Vagina (tissue), 2 donors: Measurements from ENCODE around the gene PIK3R1. TPM values are rescaled to one million over a fixed set of nuclear protein-coding genes. Genes with fewer than 3 reads are reported as not detected.

Experiments
- DNase-seq, 2 donors: peaks; one replicate each; pipeline ENCODE4 v3.0.0-alpha.2; 2017; ENCODE audit errors: extremely low spot score in 2 of 2
- H3K27ac ChIP-seq: fragments of 200-600 bp; sonication (generic); one replicate; pipeline ENCODE4 v1.5.1; 2019
- H3K27me3 ChIP-seq: fragments of 200-600 bp; sonication (generic); one replicate; pipeline ENCODE4 v1.5.1; 2019
- H3K36me3 ChIP-seq, 2 donors: fragments of 200-600 bp; sonication (generic); one replicate each; pipeline ENCODE4 v1.5.1; 2017 to 2019
- H3K4me1 ChIP-seq: fragments of 200-600 bp; sonication (generic); one replicate; pipeline ENCODE4 v1.5.1; 2019
- H3K4me3 ChIP-seq, 2 donors: fragments of 200-600 bp; sonication (generic); 1 replicate in 1 of 2; 2 replicates in 1 of 2; pipeline ENCODE4 v1.5.1; 2016 to 2019
- H3K9me3 ChIP-seq: fragments of 200-600 bp; sonication (generic); one replicate; pipeline ENCODE4 v1.5.1; 2019
- CTCF ChIP-seq, 3 experiments: fragments of 450-650 bp in 2 of 3; fragments of 200-600 bp in 1 of 3; sonication (generic) in 1 of 3; IDR thresholded peaks; one replicate each; pipeline ENCODE4 v1.5.1; 2017 to 2019; ENCODE audit warnings: antibody characterized with exemption in 3 of 3, mild to moderate bottlenecking in 2 of 3, moderate library complexity in 2 of 3
- POLR2A ChIP-seq, 2 donors: fragments of 450-650 bp; IDR thresholded peaks; one replicate each; pipeline ENCODE4 v1.6.1; 2017; ENCODE audit warnings: antibody characterized with exemption in 2 of 2, mild to moderate bottlenecking in 2 of 2, moderate library complexity in 2 of 2
- POLR2AphosphoS5 ChIP-seq, 2 donors: sonication (generic); formaldehyde crosslinking; IDR thresholded peaks; one replicate each; pipeline ENCODE4 v1.9.0; 2017; ENCODE audit warnings: antibody characterized with exemption in 2 of 2, mild to moderate bottlenecking in 2 of 2, low read depth in 1 of 2; ENCODE audit not compliant: insufficient read depth in 1 of 2
- intact Hi-C: fragments of 100-400 bp; cut with DNase I; formaldehyde crosslinking; loops from one replicate; pipeline ENCODE4 v1.15.1; 2023
- total RNA-seq: library from RNA; depleted of rRNA; stranded (reverse); fragments of >200 nt; gene quantifications from one replicate; pipeline ENCODE4 v1.2.3, GENCODE V29; 2016

Gene PIK3R1
- total RNA-seq, 1 donor from 2014 or later = 134 TPM

GRCh38 chr5:68243251-68243650, 27.7 kb downstream of the PIK3R1 start:
- H3K4me1 ChIP-seq = peaks cover 91% of the 10 kb centered on the region
- TF ChIP-seq POLR2AphosphoS5 (IDR thresholded peaks at IDR 0.05; ENCODE audit: insufficient read depth in 1 of 2, low read depth in 1 of 2) (no peak), CTCF (IDR thresholded peaks at IDR 0.05) (no peak), POLR2A (IDR thresholded peaks at IDR 0.05) (no peak)
- intact Hi-C loops = no loop called here
- H3K9me3 ChIP-seq = no peaks in the 10 kb centered on the region
- H3K27ac ChIP-seq = peak overlapping the region; percentile 47
- no peaks in the 10 kb centered on the region for H3K27me3 ChIP-seq
- H3K36me3 ChIP-seq = peaks cover 0 to 7% of the 10 kb centered on the region in 2 donors
- no peak for DNase-seq
- H3K4me3 ChIP-seq = no peak overlapping the region

- TF ChIP-seq CTCF (IDR thresholded peaks at IDR 0.05) = no peak
- no peak for TF ChIP-seq POLR2A (IDR thresholded peaks at IDR 0.05)
- TF ChIP-seq POLR2AphosphoS5 (IDR thresholded peaks at IDR 0.05; ENCODE audit: insufficient read depth in 1 of 2, low read depth in 1 of 2) = no peak
- Histone ChIP-seq H3K9me3 (no peaks in the 10 kb centered on the region), H3K27me3 (no peaks in the 10 kb centered on the region), H3K27ac (peak overlapping the region; percentile 47), H3K4me1 (peaks cover 90% of the 10 kb centered on the region), H3K36me3 (peaks cover 0 to 7% of the 10 kb centered on the region in 2 donors), H3K4me3 (no peak overlapping the region)
- intact Hi-C loops = no loop called here
- DNase-seq = no peak
Observed at GRCh38 chr5:68243681-68244080, 28.1 kb downstream of the PIK3R1 start.

GRCh38 chr5:68245319-68245718, 29.8 kb downstream of the PIK3R1 start:
- Histone ChIP-seq H3K36me3 (peaks cover 0 to 7% of the 10 kb centered on the region in 2 donors), H3K4me1 (peaks cover 93% of the 10 kb centered on the region), H3K27ac (no peak overlapping the region), H3K9me3 (no peaks in the 10 kb centered on the region), H3K27me3 (no peaks in the 10 kb centered on the region), H3K4me3 (no peak overlapping the region)
- no peak for TF ChIP-seq POLR2A (IDR thresholded peaks at IDR 0.05)
- TF ChIP-seq POLR2AphosphoS5 (IDR thresholded peaks at IDR 0.05; ENCODE audit: insufficient read depth in 1 of 2, low read depth in 1 of 2) = no peak
- TF ChIP-seq CTCF (IDR thresholded peaks at IDR 0.05) = no peak
- intact Hi-C loops = no loop called here
- DNase-seq = no peak

GRCh38 chr5:68246802-68247201, 31.2 kb downstream of the PIK3R1 start:
- Histone ChIP-seq H3K27me3 (no peaks in the 10 kb centered on the region), H3K4me1 (peaks cover 93% of the 10 kb centered on the region), H3K36me3 (peaks cover 0 to 7% of the 10 kb centered on the region in 2 donors), H3K9me3 (no peaks in the 10 kb centered on the region), H3K27ac (no peak overlapping the region), H3K4me3 (no peak overlapping the region)
- intact Hi-C loops = no loop called here
- no peak for DNase-seq
- TF ChIP-seq POLR2AphosphoS5 (IDR thresholded peaks at IDR 0.05; ENCODE audit: insufficient read depth in 1 of 2, low read depth in 1 of 2) (no peak), CTCF (IDR thresholded peaks at IDR 0.05) (no peak), POLR2A (IDR thresholded peaks at IDR 0.05) (no peak)

DNA sequence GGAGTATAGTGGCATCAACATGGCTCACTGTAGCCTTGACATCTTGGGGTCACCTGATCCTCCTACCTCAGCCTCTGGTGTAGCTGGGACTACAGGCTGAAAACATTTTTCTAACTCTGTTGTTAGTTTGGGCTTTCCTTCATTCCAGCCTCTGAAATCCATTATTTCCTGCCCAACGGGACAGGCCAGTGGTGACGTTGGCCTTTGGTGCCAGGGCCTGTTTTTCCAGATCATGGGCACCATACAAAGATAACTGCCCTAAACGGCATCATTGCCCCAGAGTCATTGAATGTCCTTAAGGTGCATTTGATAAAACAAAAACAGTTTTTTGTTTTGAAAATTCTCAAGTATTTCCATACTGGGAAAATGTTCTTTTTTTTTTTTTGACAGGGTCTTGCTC, 32.1 kb downstream of the PIK3R1 start:
- H3K36me3 ChIP-seq = peaks cover 0 to 7% of the 10 kb centered on the region in 2 donors
- H3K9me3 ChIP-seq = no peaks in the 10 kb centered on the region
- H3K4me3 ChIP-seq = no peak overlapping the region
- peaks cover 93% of the 10 kb centered on the region for H3K4me1 ChIP-seq
- DNase-seq = no peak
- no peaks in the 10 kb centered on the region for H3K27me3 ChIP-seq
- intact Hi-C loops = no loop called here
- TF ChIP-seq POLR2A (IDR thresholded peaks at IDR 0.05) (no peak), POLR2AphosphoS5 (IDR thresholded peaks at IDR 0.05; ENCODE audit: insufficient read depth in 1 of 2, low read depth in 1 of 2) (no peak), CTCF (IDR thresholded peaks at IDR 0.05) (no peak)
- H3K27ac ChIP-seq = peak overlapping the region; percentile 15
